NT2/D1 (cell line): Measurements from ENCODE around the gene GLB1L.

Experiments
- DNase-seq: peaks from one replicate; pipeline ENCODE4 v3.0.0-alpha.2; 2011; ENCODE audit warnings: low read depth, low spot score
- H3K27me3 ChIP-seq: 2 replicates; pipeline ENCODE4 v1.6.0; 2011; ENCODE audit warnings: mild to moderate bottlenecking; ENCODE audit not compliant: insufficient read length, insufficient read depth
- H3K36me3 ChIP-seq: 2 replicates; pipeline ENCODE4 v1.6.1; 2011; ENCODE audit warnings: mild to moderate bottlenecking, low read length, mixed read lengths; ENCODE audit not compliant: insufficient read depth, insufficient read length
- H3K4me1 ChIP-seq: 2 replicates; pipeline ENCODE4 v1.5.1; 2011; ENCODE audit not compliant: insufficient read depth, insufficient read length
- H3K4me3 ChIP-seq: 2 replicates; pipeline ENCODE4 v1.5.1; 2011; ENCODE audit warnings: low read depth; ENCODE audit not compliant: insufficient read length
- H3K9ac ChIP-seq: 2 replicates; pipeline ENCODE4 v1.6.0; 2011; ENCODE audit warnings: low read depth; ENCODE audit not compliant: insufficient read length
- H3K9me3 ChIP-seq: 2 replicates; pipeline ENCODE4 v1.5.1; 2011; ENCODE audit warnings: mild to moderate bottlenecking, low read length; ENCODE audit not compliant: insufficient read depth
- SUZ12 ChIP-seq: IDR thresholded peaks from 2 replicates; pipeline ENCODE4 v1.6.1; 2011; ENCODE audit not compliant: insufficient read length, insufficient read depth; ENCODE audit errors: extremely low read depth
- YY1 ChIP-seq: IDR thresholded peaks from 2 replicates; pipeline ENCODE4 v1.6.1; 2011; ENCODE audit not compliant: insufficient read length, insufficient read depth
- ZNF274 ChIP-seq: IDR thresholded peaks from 2 replicates; pipeline ENCODE4 v1.6.1; 2011; ENCODE audit warnings: mild to moderate bottlenecking, low read depth, low read length

Gene GLB1L

DNA sequence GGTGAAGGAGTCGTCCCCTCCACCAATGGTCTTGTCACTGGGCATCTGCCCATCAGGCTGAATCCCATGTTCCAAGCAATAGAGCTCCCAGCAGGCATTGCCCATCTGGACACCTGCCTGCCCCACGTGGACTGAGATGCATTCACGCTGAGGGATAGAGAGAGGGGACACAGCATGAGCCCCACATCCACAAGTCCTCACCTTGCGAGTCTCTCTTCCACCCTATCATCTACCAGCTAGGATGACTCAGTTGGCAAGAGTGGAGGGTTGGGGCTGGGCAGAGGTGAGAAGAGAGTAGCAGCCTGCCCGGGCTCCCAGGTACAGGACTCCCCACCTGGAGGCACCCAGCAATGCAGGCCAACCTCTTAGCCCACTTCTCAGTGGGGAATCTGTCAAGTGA, 6.8 kb upstream of the GLB1L start:
- Histone ChIP-seq H3K9me3 (no peaks in the 10 kb centered on the region), H3K9ac (no peak overlapping the region), H3K36me3 (peaks cover 44% of the 10 kb centered on the region), H3K4me1 (peaks cover 25% of the 10 kb centered on the region), H3K27me3 (peaks cover 55% of the 10 kb centered on the region), H3K4me3 (no peak overlapping the region)
- no peak for TF ChIP-seq YY1
- no peak for TF ChIP-seq ZNF274
- no peak for TF ChIP-seq SUZ12
- DNase-seq = no peak

DNA sequence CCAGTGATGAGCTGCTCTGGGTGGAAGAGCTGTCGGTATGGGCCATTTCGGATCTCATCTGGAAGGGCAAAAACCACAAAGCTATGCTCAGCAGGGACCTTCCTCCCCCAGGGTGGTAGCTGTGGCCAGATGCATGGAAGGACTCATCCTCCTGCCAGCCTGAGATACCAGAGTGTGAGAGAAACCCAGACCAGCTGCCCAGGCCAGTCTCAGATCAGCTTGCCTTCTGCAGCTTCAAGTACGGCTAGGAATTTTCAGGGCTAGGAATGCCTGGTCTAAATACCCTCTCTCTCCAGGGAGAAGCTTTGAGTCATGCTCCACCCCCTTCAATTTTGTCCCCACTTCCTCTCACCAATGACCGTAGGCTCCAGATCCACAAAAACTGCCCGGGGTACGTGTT, 6.4 kb upstream of the GLB1L start:
- no peak for DNase-seq
- H3K9me3 ChIP-seq = no peaks in the 10 kb centered on the region
- peaks cover 48% of the 10 kb centered on the region for H3K36me3 ChIP-seq
- H3K4me3 ChIP-seq = no peak overlapping the region
- peaks cover 53% of the 10 kb centered on the region for H3K27me3 ChIP-seq
- no peak for TF ChIP-seq YY1
- TF ChIP-seq ZNF274 = no peak
- no peak for TF ChIP-seq SUZ12
- no peak overlapping the region for H3K9ac ChIP-seq
- peaks cover 25% of the 10 kb centered on the region for H3K4me1 ChIP-seq

DNA sequence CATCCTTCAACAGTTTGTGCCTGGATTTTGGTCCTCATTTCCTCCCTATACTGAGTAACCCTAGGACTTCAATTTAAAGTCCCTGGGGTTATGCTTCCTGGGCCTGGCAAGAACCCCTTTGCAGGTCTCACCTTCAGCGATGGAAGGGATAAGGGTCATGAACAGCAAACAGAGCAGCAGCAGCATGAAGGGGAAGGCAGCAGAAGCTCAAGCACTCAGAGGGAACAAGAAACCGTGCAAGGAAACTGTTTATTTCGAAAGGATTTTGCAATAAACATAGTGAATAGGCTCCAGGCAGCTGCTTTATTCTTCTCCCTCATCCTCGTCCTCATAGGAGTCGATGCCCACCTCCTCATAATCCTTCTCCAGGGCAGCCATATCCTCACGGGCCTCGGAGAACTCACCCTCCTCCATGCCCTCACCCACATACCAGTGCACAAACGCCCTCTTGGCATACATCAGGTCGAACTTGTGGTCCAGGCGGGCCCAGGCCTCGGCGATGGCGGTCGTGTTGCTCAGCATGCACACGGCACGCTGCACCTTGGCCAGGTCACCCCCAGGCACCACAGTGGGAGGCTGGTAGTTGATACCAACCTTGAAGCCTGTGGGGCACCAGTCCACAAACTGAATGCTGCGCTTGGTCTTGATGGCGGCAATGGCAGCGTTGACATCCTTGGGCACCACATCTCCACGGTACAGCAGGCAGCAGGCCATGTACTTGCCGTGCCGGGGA, 5.0 kb upstream of the GLB1L start:
- Histone ChIP-seq H3K9ac (no peak overlapping the region), H3K4me3 (peak overlapping the region; percentile 1), H3K9me3 (no peaks in the 10 kb centered on the region), H3K36me3 (peaks cover 52% of the 10 kb centered on the region), H3K4me1 (peaks cover 25% of the 10 kb centered on the region), H3K27me3 (peaks cover 38% of the 10 kb centered on the region)
- TF ChIP-seq SUZ12 = no peak
- TF ChIP-seq ZNF274 = no peak
- TF ChIP-seq YY1 = no peak
- no peak for DNase-seq

GRCh38 chr2:219249203-219249980, 4.1 kb upstream of the GLB1L start:
- H3K4me1 ChIP-seq = peaks cover 27% of the 10 kb centered on the region
- H3K27me3 ChIP-seq = peaks cover 30% of the 10 kb centered on the region
- no peaks in the 10 kb centered on the region for H3K9me3 ChIP-seq
- peak overlapping the region; percentile 1 for H3K4me3 ChIP-seq
- no peak for DNase-seq
- no peak for TF ChIP-seq ZNF274
- peaks cover 52% of the 10 kb centered on the region for H3K36me3 ChIP-seq
- H3K9ac ChIP-seq = peak overlapping the region; percentile 46

DNA sequence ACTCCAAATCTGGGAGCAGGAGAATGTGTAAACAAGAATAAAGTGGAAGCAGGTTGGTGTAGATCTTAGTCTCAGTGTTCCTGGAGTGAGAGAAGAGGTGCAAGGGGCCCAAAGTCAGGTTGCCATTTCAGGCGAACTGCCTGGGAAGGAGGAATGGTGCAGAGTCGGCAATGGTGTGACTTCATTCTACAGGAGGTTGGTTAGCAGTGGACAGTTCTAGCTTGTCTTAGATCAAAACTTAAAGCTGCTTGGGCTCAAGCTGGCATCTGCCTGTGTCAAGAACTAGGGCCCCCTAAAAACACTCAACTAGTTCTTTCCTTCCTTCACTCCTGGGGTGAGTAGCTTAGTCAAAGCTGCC, 3.6 kb upstream of the GLB1L start:
- Histone ChIP-seq H3K9ac (peak overlapping the region; percentile 46), H3K4me1 (peaks cover 23% of the 10 kb centered on the region), H3K9me3 (no peaks in the 10 kb centered on the region), H3K27me3 (peaks cover 25% of the 10 kb centered on the region), H3K4me3 (no peak overlapping the region), H3K36me3 (peaks cover 52% of the 10 kb centered on the region)
- TF ChIP-seq ZNF274 (no peak), YY1 (no peak), SUZ12 (no peak)
- no peak for DNase-seq

DNA sequence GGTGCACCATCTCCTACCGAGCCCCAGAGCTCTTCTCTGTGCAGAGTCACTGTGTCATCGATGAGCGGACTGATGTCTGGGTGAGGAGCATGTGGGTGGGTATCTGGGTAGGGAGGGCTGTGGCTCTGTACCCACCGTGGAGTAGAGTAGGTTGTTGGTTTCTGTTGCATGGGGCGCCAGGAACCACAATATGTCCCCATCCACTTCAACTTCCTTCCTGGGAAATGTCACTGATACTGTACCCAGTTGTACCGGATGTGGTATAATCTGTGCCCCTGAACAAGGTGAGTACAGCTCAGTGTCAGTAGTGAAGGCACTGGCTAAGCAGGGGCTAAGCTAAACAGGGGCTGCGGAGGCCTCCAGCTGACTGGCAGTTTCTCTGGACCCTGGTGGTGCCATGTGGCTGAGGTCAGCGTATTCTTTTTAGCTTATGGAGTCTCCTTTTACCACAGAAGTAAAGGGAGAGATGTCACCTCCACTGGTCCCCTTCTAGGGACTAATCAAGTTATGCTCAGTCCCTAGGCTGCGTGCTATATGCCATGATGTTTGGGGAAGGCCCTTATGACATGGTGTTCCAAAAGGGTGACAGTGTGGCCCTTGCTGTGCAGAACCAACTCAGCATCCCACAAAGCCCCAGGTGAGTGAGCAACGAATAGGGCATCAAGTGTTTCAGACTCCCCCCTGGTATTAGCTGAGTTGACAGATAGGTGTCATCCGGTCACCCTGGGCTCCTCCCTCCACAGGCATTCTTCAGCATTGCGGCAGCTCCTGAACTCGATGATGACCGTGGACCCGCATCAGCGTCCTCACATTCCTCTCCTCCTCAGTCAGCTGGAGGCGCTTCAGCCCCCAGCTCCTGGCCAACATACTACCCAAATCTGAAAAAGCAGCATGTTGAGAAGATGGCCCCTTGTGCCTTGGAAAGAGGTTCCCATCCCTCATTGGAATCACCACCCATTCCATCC, 2.7 kb upstream of the GLB1L start:
- H3K9ac ChIP-seq = no peak overlapping the region
- peaks cover 52% of the 10 kb centered on the region for H3K36me3 ChIP-seq
- H3K4me3 ChIP-seq = no peak overlapping the region
- TF ChIP-seq YY1 (no peak), ZNF274 (no peak), SUZ12 (no peak)
- H3K9me3 ChIP-seq = no peaks in the 10 kb centered on the region
- DNase-seq = no peak
- H3K27me3 ChIP-seq = peaks cover 16% of the 10 kb centered on the region
- peaks cover 23% of the 10 kb centered on the region for H3K4me1 ChIP-seq
